ENCODE results near the gene PPARA. TPM values are rescaled to one million over a fixed set of nuclear protein-coding genes. Genes with fewer than 3 reads are reported as not detected.

The PPARA gene
- total and polyA plus RNA-seq, 9 of the 15 experiments (the other 6 are each of a cell fraction or from before 2014, with no cell fraction given): 0.64 to 5.3 (median 3.5) TPM

- Histone ChIP-seq H3K79me2 (ENCODE audit: control insufficient read depth, insufficient read depth, low read length) (no peaks in the 10 kb centered on the region), H3K4me3 (no peak overlapping the region), H3K9me1 (ENCODE audit: control insufficient read depth, insufficient read depth, low read length) (no peaks in the 10 kb centered on the region), H3K27me3 (ENCODE audit: control insufficient read depth in 2 of 2, insufficient read depth in 2 of 2, low read length in 2 of 2) (no peaks in the 10 kb centered on the region), H3K4me2 (ENCODE audit: insufficient read depth, low read length) (no peak overlapping the region), H3K27ac (ENCODE audit: extremely low read depth, low read depth, low read length) (no peak overlapping the region), H4K20me1 (replicated peaks; ENCODE audit: control insufficient read depth, insufficient read depth, low read length) (no peaks in the 10 kb centered on the region), H3K36me3 (ENCODE audit: control insufficient read depth, insufficient read depth, low read length) (peaks cover 3% of the 10 kb centered on the region; the same call in 1 of the 3 replicates), H2AFZ (ENCODE audit: low read depth, low read length) (no peak overlapping the region), H3K4me1 (replicated peaks in 1 of 2; ENCODE audit: control insufficient read depth in 2 of 2, insufficient read depth in 2 of 2, low read length in 2 of 2) (peaks cover 0 to 80% of the 10 kb centered on the region in 2 experiments; a peak in 2 of 5 replicates), H3K9ac (ENCODE audit: insufficient read depth in 1 of 2, low read depth in 2 of 2, low read length in 2 of 2) (peak overlapping the region in 1 of 2 experiments; percentile 74; a peak in 2 of 4 replicates), H3K9me3 (replicated peaks; ENCODE audit: control insufficient read depth, insufficient read depth, low read depth, low read length) (no peaks in the 10 kb centered on the region)
- intact Hi-C loops (cut with micrococcal nuclease) (loop anchor here (10.0 kb wide), 1 partner anchor 535 kb away; no protein-coding TSS in a partner anchor), in situ Hi-C loops (cut with MboI) (loop anchor here (5.0 kb wide), 1 partner anchor 527 kb away; no protein-coding TSS in a partner anchor)
- ATAC-seq (no peak), DNase-seq (ENCODE audit: extremely low read depth in 1 of 4, low spot score in 3 of 4) (no peak), FAIRE-seq (no peak)
- 76% methylated on average over 11 of the region's 13 CpGs for WGBS (ENCODE audit: insufficient coverage, low coverage, missing lambda C conversion rate)
- TF ChIP-seq ZBTB7A (IDR thresholded peaks at IDR 0.05; ENCODE audit: borderline replicate concordance, control insufficient read depth, low read depth, low read length): no peak
- no TSS peak for BruUV-seq (replicated peaks)
- ChIA-PET POLR2A (interaction anchor here (0.6 kb wide), 1 partner anchor 13 kb away, joined by 3 read pairs; no protein-coding TSS in a partner anchor), CTCF (ENCODE audit: low intra/inter-chr PET ratio) (no interaction called here)
These were observed 40.8 kb upstream of the PPARA start for GRCh38 chr22:46109474-46110003.

- CTCF ChIA-PET (ENCODE audit: low intra/inter-chr PET ratio): no interaction called here
- Histone ChIP-seq H3K4me1 (replicated peaks in 1 of 2; ENCODE audit: control insufficient read depth in 2 of 2, insufficient read depth in 2 of 2, low read length in 2 of 2) (peaks cover 0 to 78% of the 10 kb centered on the region in 2 experiments; a peak in 2 of 5 replicates), H3K4me2 (ENCODE audit: insufficient read depth, low read length) (no peak overlapping the region), H3K4me3 (no peak overlapping the region), H3K9me3 (replicated peaks; ENCODE audit: control insufficient read depth, insufficient read depth, low read depth, low read length) (no peaks in the 10 kb centered on the region), H3K9me1 (ENCODE audit: control insufficient read depth, insufficient read depth, low read length) (no peaks in the 10 kb centered on the region), H3K9ac (ENCODE audit: insufficient read depth in 1 of 2, low read depth in 2 of 2, low read length in 2 of 2) (no peak overlapping the region), H3K79me2 (ENCODE audit: control insufficient read depth, insufficient read depth, low read length) (no peaks in the 10 kb centered on the region), H3K27ac (ENCODE audit: extremely low read depth, low read depth, low read length) (no peak overlapping the region), H3K36me3 (ENCODE audit: control insufficient read depth, insufficient read depth, low read length) (peaks cover 3% of the 10 kb centered on the region; the same call in 1 of the 3 replicates), H4K20me1 (replicated peaks; ENCODE audit: control insufficient read depth, insufficient read depth, low read length) (no peaks in the 10 kb centered on the region), H2AFZ (ENCODE audit: low read depth, low read length) (no peak overlapping the region), H3K27me3 (ENCODE audit: control insufficient read depth in 2 of 2, insufficient read depth in 2 of 2, low read length in 2 of 2) (no peaks in the 10 kb centered on the region)
- DNase-seq (ENCODE audit: extremely low read depth in 1 of 4, low spot score in 3 of 4) (peak; percentile 51 to 58 (median 54)), FAIRE-seq (peak; percentile 19), ATAC-seq (peak; percentile 78)
- 77% methylated on average over 4 of the region's 9 CpGs for WGBS (ENCODE audit: insufficient coverage, low coverage, missing lambda C conversion rate)
- POLR2A ChIA-PET: no interaction called here
- intact Hi-C loops (cut with micrococcal nuclease): loop anchor here (10.0 kb wide), 1 partner anchor 535 kb away; no protein-coding TSS in a partner anchor
- in situ Hi-C loops (cut with MboI): loop anchor here (5.0 kb wide), 1 partner anchor 528 kb away; no protein-coding TSS in a partner anchor
- no TSS peak for BruUV-seq (replicated peaks)
- TF ChIP-seq ZNF695 (CRISPR knock-in tag; IDR thresholded peaks at IDR 0.05) (no peak), ATF3 (IDR thresholded peaks at IDR 0.05) (0 out of 2 replicates have a peak, but pooled peaks have one; percentile 9), ATF3 (CRISPR knock-in tag; conservative IDR thresholded peaks at IDR 0.05) (no peak), L3MBTL2 (IDR thresholded peaks at IDR 0.05) (peak; percentile 25; the same call in 1 of the 2 replicates), TCF7L2 (IDR thresholded peaks at IDR 0.05; ENCODE audit: low read depth, low read length) (no peak), MAX (CRISPR knock-in tag; IDR thresholded peaks at IDR 0.05) (0 out of 2 replicates have a peak, but pooled peaks have one; percentile 17), ZBTB7A (IDR thresholded peaks at IDR 0.05; ENCODE audit: borderline replicate concordance, control insufficient read depth, low read depth, low read length) (0 out of 2 replicates have a peak, but pooled peaks have one; percentile 22), ZNF668 (CRISPR knock-in tag; IDR thresholded peaks at IDR 0.05) (no peak)
These were observed 40.1 kb upstream of the PPARA start for GRCh38 chr22:46110215-46110614.

Measured in K562 (cell line).